ENCODE measurements around the gene ATP5IF1. TPM values are rescaled to one million over a fixed set of nuclear protein-coding genes. Genes with fewer than 3 reads are reported as not detected.
A peak's percentile ranks its signal among the peaks of the same experiment; 100 is the strongest.

ATP5IF1 gene
- total RNA-seq, 2 experiments from 2014 or later, result 77.4 to 78.0 TPM

DNA sequence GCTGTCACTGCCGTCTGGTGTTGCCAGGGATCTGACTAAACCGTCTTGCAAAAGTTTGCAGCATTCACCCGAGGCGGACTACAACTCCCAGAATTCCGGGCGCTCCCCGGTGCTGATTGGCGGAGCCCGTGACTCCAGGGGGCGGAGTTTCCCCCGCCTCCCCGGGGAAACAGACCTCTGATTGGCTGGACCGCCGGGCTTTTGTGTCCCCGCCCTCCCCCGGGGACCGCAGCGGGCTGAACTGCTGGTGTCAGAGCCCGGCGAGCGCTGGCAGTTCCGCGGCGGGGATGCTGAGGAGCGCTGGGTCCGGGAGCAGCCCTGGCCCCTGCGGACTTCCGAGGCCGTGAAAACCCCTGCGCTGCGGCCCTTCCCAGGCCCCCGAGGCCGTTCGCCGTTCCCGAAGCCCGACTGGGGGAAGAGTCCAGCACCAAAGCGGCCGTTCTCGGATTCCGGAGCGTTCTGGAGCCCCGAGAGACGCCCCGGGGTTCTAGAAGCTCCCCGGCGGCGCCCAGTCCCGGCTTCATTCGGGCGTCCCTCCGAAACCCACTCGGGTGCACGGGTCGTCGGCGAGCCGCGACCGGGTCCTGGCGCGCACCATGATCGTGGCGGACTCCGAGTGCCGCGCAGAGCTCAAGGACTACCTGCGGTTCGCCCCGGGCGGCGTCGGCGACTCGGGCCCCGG is 23.5 kb downstream of the ATP5IF1 start, which contains the start of gene SESN2:
Gene SESN2 (plus strand): TSS at position 267 of the 682 bp plus-strand sequence. CDS start 330 bp downstream, at position 597.
- TF ChIP-seq, protein P1, sequence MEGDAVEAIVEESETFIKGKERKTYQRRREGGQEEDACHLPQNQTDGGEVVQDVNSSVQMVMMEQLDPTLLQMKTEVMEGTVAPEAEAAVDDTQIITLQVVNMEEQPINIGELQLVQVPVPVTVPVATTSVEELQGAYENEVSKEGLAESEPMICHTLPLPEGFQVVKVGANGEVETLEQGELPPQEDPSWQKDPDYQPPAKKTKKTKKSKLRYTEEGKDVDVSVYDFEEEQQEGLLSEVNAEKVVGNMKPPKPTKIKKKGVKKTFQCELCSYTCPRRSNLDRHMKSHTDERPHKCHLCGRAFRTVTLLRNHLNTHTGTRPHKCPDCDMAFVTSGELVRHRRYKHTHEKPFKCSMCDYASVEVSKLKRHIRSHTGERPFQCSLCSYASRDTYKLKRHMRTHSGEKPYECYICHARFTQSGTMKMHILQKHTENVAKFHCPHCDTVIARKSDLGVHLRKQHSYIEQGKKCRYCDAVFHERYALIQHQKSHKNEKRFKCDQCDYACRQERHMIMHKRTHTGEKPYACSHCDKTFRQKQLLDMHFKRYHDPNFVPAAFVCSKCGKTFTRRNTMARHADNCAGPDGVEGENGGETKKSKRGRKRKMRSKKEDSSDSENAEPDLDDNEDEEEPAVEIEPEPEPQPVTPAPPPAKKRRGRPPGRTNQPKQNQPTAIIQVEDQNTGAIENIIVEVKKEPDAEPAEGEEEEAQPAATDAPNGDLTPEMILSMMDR (IDR thresholded peaks at IDR 0.05), result no peak
- ATAC-seq (ENCODE audit: poor library complexity), result peak; percentile 98
- Mint-ChIP-seq H3K4me3 (peak within 1 kb of the TSS; percentile 91), H3K9me3 (no peaks in the 10 kb centered on the region), H3K4me1 (ENCODE audit: low read depth) (peaks cover 46% of the 10 kb centered on the region), H3K36me3 (ENCODE audit: low read depth) (no peaks in the 10 kb centered on the region), H3K27ac (peak within 1 kb of the TSS; percentile 76), H3K27me3 (no peaks in the 10 kb centered on the region)
- ChIA-PET CTCF (interaction anchor here (4.2 kb wide), 1 partner anchor 11 kb away, joined by 47 read pairs; no protein-coding TSS in a partner anchor), POLR2A (interaction anchor here (1.0 to 6.1 kb wide), 7 partner anchors 11 to 409 kb away, joined by 3 to 92 read pairs (median 9); partner anchors contain the start of genes ATP5IF1, GMEB1, MED18 and RCC1)
- peak; percentile 98 to 99 (median 99) for DNase-seq
- H3K27ac ChIP-seq (ENCODE audit: low read depth in 1 of 2, low read length in 2 of 2), result peak within 1 kb of the TSS; percentile 29 to 54
- H3K4me1 ChIP-seq (ENCODE audit: insufficient read depth, low read length), result peaks cover 72% of the 10 kb centered on the region
- intact Hi-C loops (cut with DNase I, micrococcal nuclease), result loop anchor here in 1 of 2 experiments (1.0 to 10.0 kb wide), 3 partner anchors 12 to 475 kb away; partner anchors contain the start of genes MED18 and YTHDF2
- H3K36me3 ChIP-seq (ENCODE audit: insufficient read depth, low read length), result no peaks in the 10 kb centered on the region
- H3K27me3 ChIP-seq (ENCODE audit: control insufficient read depth in 1 of 2, insufficient read depth in 2 of 2, low read length in 2 of 2), result no peaks in the 10 kb centered on the region
- no peaks in the 10 kb centered on the region for H3K9me3 ChIP-seq (ENCODE audit: control insufficient read depth in 1 of 2, insufficient read depth in 1 of 2, low read length in 2 of 2)
- H3K4me3 ChIP-seq (ENCODE audit: low read length), result peak within 1 kb of the TSS; percentile 98

DNA sequence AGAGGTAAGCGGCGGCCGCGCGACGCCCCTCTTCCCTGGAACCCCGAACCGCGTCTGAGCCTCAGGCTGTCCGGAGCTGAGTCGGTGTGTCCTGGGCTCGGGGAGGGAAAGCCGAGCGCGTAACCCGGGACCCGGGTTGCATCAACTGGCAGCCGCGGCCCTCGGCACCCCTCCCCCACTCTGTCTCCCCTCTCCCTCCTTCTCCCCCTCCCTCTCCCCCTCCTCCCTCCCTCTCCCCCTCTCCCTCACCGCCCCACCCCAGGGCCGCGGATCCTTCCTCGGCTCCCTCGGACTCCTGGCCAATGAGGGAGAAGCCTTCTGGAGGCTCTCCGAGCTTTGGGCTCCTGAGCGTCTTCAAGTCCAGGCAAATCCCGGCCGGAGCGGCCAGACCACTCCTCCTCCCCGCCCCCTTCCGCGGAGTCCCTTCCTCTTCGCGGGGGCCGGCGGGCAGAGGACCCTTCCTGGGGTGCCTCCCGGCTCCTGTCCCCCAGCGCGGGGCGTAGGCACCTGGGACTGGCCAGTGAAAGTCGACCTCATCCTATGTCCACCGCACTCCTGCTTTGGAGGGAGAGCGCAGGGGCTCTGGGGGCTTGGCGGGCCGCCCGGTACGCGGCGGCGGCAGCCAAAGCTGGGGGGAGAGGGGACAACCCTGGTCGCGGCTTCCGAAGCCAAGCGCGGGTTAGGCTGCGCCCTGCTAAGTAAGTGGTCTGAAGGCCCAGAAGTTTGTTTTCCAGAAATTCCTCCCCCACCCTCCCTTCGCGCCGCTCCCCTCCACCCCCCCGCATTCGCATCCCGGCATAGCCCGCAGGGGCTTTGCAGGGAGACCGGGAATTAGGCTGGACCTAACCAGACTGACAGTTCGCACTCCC is 24.2 kb downstream of the ATP5IF1 start:
- Histone ChIP-seq H3K27me3 (ENCODE audit: control insufficient read depth in 1 of 2, insufficient read depth in 2 of 2, low read length in 2 of 2) (no peaks in the 10 kb centered on the region), H3K36me3 (ENCODE audit: insufficient read depth, low read length) (no peaks in the 10 kb centered on the region), H3K4me3 (ENCODE audit: low read length) (peak overlapping the region; percentile 98), H3K9me3 (ENCODE audit: control insufficient read depth in 1 of 2, insufficient read depth in 1 of 2, low read length in 2 of 2) (no peaks in the 10 kb centered on the region), H3K27ac (ENCODE audit: low read depth in 1 of 2, low read length in 2 of 2) (peak overlapping the region in 1 of 2 donors; percentile 54), H3K4me1 (ENCODE audit: insufficient read depth, low read length) (peaks cover 69% of the 10 kb centered on the region)
- ChIA-PET CTCF (interaction anchor here (1.2 to 4.2 kb wide), 2 partner anchors 11 kb away, joined by 10 to 47 read pairs; no protein-coding TSS in a partner anchor), POLR2A (interaction anchor here (0.6 to 6.1 kb wide), 8 partner anchors 12 to 408 kb away, joined by 3 to 92 read pairs (median 7); partner anchors contain the start of genes ATP5IF1, GMEB1, MED18 and RCC1)
- intact Hi-C loops (cut with DNase I, micrococcal nuclease), result loop anchor here in 1 of 2 experiments (1.0 to 10.0 kb wide), 3 partner anchors 13 to 475 kb away; partner anchors contain the start of genes MED18 and YTHDF2
- H3K9me3 Mint-ChIP-seq, result no peaks in the 10 kb centered on the region
- H3K4me3 Mint-ChIP-seq, result peak overlapping the region; percentile 91
- peaks cover 45% of the 10 kb centered on the region for H3K4me1 Mint-ChIP-seq (ENCODE audit: low read depth)
- H3K27ac Mint-ChIP-seq, result peak overlapping the region; percentile 80
- H3K27me3 Mint-ChIP-seq, result no peaks in the 10 kb centered on the region
- no peaks in the 10 kb centered on the region for H3K36me3 Mint-ChIP-seq (ENCODE audit: low read depth)
- TF ChIP-seq, protein P1 (IDR thresholded peaks at IDR 0.05), result no peak
- peak in 6 of 14 experiments; percentile 12 to 60 (median 34) for DNase-seq
- no peak for ATAC-seq (ENCODE audit: poor library complexity)

DNA sequence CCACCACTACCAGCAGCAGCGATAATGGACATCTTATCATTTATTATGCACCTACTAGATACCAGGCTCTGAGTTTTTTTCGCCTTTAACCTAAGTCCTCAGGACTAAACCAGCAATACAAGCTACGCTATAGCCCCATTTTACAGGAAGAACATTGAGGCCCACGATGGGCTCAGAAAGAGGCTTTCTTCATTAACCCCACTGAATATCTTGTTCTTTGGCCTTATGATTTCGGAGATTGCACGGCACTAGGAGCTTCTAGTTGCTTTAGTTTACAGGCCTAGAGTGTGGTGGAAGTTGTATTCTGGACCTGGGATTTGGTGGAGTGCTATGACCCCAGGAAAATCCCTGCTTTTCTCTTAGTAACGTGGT is 24.9 kb downstream of the ATP5IF1 start:
- Histone ChIP-seq H3K27ac (ENCODE audit: low read depth in 1 of 2, low read length in 2 of 2) (no peak overlapping the region), H3K36me3 (ENCODE audit: insufficient read depth, low read length) (no peaks in the 10 kb centered on the region), H3K4me1 (ENCODE audit: insufficient read depth, low read length) (peaks cover 63% of the 10 kb centered on the region), H3K4me3 (ENCODE audit: low read length) (peak overlapping the region; percentile 98), H3K9me3 (ENCODE audit: control insufficient read depth in 1 of 2, insufficient read depth in 1 of 2, low read length in 2 of 2) (no peaks in the 10 kb centered on the region), H3K27me3 (ENCODE audit: control insufficient read depth in 1 of 2, insufficient read depth in 2 of 2, low read length in 2 of 2) (no peaks in the 10 kb centered on the region)
- peaks cover 41% of the 10 kb centered on the region for H3K4me1 Mint-ChIP-seq (ENCODE audit: low read depth)
- ChIA-PET CTCF (interaction anchor here (1.2 kb wide), 1 partner anchor 12 kb away, joined by 10 read pairs; no protein-coding TSS in a partner anchor), POLR2A (interaction anchor here (0.6 to 6.1 kb wide), 5 partner anchors 12 to 321 kb away, joined by 3 to 92 read pairs (median 5); partner anchors contain the start of genes ATP5IF1 and MED18)
- H3K27me3 Mint-ChIP-seq, result no peaks in the 10 kb centered on the region
- intact Hi-C loops (cut with DNase I, micrococcal nuclease), result no loop called here
- TF ChIP-seq, protein P1 (IDR thresholded peaks at IDR 0.05), result no peak
- H3K27ac Mint-ChIP-seq, result peak overlapping the region; percentile 80
- DNase-seq, result no peak
- no peak for ATAC-seq (ENCODE audit: poor library complexity)
- H3K4me3 Mint-ChIP-seq, result peak overlapping the region; percentile 88
- no peaks in the 10 kb centered on the region for H3K36me3 Mint-ChIP-seq (ENCODE audit: low read depth)
- H3K9me3 Mint-ChIP-seq, result no peaks in the 10 kb centered on the region
